Stimulated activated CD8-positive, alpha-beta memory T cell treated with anti-CD3 and anti-CD28 coated beads, Interleukin-12 subunit alpha, Interleukin-12 subunit beta, amount 100 ng/mL, for 24 hours (primary cell): ENCODE measurements around the gene MOB3B.

Experiments used
- DNase-seq: peaks from one replicate; pipeline ENCODE4 v3.0.0-alpha.2; 2020; ENCODE audit errors: extremely low read depth

The MOB3B gene

DNA sequence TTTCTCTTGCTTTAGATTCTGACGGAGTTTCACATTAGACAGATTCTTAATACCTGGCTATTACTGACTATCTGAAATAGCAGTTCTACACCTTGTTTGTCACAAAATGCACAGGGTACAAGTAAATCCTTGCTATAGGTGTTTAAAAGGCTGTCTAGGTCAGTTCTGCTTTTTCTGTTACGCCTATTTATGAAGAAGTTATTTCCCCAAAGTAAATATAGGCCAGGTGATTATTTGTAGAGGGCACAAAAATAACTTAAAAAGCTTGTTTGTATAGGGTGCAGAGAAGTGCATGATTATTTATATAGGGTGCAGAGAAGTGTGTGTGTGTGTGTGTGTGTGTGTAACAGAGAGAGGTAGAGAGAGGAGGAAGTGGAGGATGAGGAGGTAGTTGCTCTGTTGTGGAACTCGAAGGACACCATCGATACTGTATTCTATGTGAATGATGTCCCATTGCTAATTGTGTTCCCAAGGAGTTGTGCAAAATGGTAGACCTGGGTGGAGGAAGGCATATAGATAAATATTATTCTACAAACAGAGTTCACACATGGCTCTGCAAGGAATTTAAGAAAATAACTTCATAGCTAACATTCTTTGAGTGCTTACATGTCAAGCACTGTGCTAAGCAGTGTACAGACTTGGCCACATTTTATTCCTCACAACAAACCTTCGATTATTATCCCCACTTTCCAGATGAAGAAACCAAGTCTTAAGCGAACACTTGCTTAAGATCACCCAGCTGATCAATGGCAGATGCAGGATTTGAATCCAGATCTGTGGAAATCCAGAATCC lies 136.4 kb downstream of the MOB3B start:
- no peak for DNase-seq

DNA sequence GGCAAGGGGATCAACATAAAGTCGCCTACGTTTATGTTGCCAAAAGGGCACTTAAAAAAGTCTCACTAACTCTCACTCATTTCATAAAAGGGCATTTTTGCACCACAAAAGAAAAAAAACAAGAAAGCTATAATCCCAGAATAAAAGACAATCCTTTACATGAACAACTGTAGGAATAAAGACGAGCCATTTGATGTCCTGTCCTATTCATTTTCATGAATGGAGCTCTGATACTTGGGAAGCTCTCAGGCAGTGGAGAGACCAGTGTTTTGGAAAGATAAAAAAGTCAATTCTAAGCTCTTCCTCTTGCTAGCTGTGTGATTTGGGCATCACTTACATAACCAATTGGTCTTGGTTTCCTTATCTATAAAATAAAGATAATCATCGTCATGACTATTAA lies 137.2 kb downstream of the MOB3B start:
- DNase-seq, result no peak

DNA sequence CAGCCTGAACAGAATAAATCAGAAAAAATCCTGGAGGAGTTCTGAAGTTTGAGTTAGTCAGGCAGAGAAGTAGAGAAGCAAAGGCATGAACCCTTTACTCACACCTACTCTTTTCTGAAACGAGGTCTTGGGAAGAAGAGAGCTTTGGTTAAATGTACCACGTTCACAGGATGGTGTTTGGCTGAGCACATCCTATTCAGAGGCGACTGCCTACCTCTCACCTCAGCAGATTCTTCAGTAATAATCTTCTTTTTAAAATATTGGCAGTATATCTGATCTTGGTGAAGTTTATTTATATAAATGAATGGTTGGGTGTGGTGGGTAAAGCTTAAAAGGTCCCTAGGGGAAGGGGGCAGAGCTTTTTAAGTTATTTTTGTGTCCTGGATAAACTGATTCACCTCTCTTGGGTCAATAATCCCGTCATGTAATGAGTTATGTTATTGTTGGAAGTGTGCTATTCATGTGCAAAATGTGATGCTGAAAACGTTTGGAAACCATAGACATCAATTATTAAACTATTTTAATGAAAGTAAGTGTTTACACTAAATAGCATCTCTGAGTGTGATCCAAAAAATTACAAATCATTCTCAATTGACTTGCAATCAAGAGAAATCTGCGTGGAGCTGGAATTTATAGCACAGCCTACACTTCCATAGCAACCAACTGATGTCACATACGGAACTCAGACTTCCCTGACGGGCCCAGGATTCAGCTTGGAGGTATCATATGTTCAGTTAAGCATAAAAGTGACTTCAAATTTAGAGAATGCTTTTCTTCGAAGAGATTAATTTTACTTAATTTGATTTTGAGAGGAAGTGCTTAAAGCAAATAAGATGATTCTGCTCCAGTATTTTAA lies 138.3 kb downstream of the MOB3B start:
- no peak for DNase-seq

DNA sequence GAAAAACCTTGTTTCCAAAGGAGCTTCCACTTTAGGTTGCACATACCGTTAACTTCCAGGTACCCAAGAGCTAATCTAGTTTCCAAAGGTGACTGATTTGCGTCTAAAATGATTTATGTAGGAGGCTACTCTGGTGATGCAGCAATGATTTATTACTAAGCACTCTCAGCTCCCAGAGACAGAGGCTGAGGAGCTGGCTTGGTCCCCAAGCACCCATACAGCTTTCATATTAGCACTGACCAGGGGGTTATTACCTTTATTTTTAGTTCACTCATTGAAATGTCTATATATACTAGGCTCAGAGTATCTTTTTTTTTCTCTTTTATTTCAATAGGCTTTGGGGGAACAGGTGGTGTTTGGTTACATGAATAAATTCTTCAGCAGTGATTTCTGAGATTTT lies 141.5 kb downstream of the MOB3B start:
- no peak for DNase-seq

DNA sequence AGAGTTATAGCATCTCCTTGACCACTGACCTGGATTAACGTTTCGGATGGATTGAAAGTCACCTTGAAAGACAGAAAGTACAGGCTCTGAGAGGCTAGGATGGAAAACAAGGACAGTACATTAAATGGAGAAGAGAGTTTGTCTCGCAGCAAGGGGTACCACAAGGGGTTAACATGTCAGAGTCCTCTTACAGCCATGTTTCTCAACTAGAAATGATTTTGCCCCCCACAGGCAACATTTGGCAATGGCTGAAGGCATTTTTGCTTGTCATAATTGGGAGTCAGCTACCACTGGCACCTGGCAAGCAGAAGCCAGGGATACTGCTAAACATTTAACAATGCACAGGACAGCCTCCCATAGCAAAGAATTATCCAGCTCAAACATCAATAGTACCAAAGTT lies 141.9 kb downstream of the MOB3B start:
- no peak for DNase-seq

DNA sequence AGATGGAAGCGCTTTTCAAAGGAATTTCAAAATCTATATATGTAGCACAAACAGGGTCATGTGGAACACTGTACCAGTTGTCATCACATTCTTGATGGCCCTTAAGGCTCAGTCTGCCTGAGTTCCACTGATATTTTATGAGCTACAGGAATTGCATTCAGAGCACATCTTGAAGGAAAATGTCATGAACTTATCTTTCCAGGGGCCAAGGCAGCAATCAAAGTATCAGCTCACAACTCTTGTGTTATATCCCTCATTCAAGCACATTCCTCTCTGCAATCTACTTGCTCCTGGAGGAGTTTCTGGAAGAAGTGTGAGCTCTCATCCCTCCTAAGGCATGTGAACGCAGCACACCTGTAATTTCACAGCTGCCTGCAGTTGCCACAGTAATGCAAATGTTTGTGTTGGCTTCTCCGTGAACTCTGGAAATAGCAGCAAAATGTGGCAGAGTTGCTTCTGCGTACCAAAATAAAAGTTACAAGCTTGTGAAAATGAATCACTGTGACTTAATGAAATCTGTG lies 143.0 kb downstream of the MOB3B start:
- DNase-seq, result no peak

DNA sequence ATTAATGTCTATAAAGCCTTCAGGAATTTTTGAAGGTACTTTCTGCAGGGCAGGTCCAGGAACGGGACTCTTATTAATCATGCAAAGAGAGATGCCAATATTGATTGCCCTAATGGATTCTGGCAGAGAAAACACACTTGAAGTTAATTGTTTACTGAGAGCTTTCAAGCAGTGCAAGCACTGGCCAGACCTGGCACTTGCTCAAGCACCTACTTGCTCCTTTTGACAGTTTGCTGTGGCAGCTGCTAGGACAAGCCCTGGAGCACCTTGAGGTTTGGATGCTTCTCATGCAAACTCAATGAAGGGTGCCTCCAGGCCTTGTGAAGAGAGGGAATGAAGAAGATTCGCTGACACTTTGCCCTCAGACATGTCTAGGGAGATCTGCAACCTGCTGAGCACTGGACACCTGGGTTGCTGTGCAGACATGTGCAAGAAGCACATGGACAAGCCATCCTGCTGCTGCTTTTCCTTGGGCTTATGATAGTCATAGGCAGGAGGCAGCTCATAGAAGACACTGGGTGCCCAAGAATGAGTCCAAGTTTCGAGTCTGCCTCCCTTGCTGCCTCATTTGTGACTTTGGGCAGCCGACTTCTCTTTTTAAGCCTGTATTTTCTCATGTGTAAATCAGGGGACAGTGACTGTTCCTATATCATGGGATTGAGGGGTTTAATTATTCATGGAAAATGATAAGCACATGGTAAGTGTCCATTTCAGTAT lies 143.8 kb downstream of the MOB3B start:
- DNase-seq, result no peak

DNA sequence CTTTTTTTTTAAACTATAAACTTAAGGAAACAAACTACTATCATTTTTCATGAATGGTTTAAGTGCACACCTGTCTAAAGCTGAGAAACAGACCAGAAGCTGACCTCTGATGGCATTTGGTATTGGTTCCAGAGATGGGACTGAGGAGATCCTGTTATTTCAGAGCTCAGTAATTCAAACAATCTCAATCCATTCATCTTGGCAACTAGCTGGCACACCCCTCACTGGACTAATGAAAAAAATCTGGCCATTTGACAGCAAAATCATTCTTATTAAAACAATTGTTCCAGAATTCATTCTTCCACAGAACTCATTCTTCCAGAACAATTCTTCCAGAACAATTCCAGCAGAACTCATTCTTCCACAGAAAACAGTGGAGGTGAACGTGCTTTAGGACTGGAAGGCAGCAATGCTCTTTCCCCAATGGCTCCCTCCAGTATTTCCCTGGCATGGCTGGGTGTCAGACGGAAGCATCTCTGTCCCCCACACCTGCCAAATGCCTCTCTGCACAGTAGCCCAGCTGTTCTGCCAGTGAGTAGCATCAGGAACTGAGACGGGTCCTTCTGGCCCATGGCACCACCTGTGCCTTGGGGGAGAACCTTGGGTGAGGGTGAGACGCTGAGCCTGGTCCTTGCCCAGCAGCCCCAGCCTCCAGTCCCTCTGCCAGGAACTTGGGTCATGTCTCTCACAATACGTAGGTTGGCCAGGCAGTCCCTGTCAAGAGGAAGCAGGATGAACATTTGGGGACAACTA lies 145.2 kb downstream of the MOB3B start:
- no peak for DNase-seq

DNA sequence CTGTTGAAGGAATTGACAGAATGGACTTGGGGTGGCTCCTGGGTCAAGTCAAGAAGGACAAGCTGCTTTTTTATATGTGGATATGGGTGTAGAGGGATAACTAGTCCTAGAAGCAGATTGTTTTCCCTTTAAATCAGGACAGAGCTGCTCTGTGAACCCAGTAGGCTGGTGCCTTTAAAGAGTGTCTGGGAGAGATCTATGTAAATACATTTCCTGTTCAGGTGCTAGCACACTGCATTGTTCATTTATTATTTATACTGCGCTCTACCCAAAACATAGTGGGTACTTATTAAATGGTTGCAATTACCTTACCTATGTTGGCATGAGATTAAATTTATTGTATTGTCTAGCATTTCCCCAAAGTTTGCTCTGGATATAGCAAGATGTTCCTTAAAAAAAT lies 146.1 kb downstream of the MOB3B start:
- no peak for DNase-seq

DNA sequence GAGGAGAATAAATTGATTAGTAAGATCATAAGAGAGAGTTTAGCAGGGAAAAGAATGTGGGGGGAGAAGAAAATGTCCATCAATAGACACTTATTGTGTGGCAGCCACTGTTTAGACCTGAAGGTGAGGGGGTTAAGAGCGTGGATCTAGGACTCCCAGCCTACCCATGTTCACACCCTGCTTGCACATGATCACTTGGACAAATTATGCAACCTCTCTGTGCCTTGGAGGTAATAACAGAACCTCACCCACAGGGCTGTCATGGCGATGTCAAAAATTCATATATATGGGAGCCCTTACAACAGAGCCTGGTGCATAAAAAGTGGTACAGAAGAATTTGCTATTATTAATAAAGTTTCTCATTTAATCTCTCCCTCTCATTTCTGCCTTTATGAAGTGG lies 146.6 kb downstream of the MOB3B start:
- DNase-seq, result no peak

DNA sequence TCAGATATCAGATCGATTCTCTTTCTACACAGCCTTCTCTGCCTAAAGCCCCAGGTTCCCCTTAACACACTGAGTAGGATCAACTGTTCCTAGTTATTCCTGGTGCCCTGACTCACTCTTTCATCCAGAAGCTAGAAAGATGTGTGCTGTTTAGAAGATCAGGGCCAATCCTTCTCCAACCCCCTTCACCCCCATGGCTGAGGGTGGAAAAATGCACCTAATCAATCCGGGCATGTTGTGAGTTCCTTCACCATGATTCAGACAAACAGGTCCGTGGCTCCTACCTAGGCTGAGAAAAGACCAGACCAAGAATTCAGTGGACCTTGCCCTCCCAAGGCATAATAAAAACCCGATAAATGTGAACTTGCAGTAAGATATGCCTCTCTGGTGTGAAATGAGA lies 147.3 kb downstream of the MOB3B start:
- no peak for DNase-seq

DNA sequence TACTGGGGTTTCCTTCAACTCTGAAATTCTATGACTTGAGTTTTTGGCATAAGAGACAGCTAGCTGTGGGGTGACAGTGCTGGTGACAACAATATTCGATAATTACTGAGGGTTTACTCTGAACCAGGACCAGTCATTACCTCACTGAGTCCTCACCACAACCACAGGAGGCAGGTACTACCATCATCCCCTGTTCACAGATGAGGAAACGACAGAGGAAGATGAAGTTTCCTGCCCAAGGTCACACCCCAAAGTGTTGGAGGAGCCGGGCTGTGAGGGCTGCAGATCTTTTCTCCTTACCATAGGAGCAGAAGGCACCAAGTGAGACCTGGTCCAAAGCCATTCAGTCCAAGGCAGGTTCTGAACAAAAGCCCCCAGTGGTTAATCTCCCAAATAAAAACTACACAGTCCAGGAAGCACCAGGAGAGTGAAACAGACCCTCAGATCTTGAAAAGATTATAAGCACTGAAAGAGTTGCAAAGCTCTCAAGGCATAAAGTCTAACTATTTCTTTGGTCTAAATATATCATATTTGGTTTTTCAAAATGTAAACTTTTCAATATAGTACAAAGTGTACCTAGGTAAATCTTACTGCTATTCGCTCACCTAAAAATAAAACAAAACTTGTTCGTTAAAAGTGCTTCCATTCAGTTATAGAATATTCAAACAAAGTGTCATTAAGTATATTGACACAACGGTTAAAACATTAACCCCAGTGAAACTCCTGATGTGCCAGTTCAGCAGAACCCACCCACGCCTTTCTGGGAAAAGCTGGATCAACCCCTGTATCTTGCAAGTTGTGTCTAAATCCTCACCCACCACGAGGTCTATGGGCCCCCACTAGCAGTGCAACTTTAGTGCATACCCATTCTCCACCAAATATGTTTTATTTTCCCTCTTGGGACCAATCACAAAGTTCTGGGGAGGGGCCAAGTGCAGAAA lies 150.0 kb downstream of the MOB3B start:
- no peak for DNase-seq

DNA sequence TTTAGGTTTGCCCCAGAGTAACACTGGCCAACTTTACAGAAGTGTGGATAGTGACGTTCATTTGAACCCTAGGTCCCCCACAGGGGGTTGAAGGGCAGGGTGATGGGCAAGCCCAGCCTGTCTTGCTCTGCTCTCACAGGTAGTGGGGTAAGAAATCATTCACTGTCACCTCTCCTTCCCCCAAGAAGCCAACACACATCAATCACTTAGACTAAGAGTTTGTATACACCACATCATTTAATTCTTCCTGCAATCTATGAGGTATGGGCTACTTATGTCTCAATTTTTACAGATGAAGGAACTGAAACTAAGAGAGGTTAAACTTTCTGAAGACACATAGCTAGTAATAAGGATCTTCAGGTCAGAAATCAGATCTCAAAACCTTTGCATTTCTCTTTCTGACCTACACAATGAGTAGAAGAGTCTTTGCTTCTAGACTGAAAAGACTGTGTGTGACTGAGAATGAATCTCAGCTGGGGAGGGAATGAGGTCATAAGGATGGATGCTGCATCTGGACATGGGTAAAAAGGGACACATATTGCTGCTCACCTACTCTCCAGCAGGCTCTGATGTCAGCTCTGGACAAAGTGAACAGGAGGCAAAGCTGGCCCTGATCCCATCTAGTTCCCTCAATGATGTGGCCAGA lies 151.7 kb downstream of the MOB3B start:
- no peak for DNase-seq

DNA sequence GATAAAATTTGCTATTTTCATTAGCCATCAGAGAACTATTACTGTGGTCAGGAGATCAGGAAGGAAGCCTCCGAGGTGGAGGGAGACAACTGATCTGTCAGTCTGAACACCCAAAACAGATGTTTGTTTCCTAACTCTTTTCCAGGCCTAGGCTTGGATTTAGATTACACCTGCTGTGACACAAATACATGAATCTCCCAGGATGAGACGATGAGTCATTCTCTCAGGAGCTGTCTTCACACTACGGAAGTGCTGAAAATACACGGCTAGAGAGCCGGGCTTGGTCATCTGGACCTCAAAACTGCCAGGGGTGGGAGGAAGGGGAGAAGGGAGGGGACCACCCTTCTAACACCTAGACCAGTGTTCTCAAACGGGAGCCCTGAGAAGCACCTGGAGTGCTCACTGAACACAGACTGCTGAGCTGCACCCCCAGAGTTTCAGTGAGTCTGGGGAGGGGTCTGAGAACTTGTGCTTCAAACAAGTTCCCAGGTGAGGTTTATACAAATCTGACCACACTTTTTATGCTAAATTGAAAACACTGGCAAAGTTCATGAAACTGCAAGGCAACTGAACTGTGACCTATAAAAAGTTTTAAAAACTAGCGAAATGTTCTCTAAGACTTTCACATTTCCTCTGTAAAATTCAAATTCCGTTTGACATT lies 152.3 kb downstream of the MOB3B start:
- no peak for DNase-seq

DNA sequence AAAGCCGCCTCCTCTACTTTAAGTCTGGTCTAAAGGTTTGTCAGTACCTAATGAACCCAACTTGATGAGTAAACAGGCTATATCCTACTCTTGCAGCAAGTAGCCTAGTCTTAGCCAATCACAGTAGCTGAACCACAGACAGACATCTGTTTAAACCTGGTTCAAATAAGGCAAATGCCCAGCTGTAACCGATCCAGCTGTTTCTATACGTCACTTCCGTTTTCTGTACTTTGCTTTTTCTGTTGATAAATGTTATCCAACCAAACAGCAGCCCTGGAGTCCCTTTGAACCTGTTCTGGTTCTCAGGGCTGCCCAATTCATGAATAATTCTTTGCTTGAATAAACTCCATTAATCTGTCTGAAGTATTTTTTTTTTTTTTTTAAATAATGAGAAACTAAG lies 155.8 kb downstream of the MOB3B start:
- DNase-seq, result no peak

DNA sequence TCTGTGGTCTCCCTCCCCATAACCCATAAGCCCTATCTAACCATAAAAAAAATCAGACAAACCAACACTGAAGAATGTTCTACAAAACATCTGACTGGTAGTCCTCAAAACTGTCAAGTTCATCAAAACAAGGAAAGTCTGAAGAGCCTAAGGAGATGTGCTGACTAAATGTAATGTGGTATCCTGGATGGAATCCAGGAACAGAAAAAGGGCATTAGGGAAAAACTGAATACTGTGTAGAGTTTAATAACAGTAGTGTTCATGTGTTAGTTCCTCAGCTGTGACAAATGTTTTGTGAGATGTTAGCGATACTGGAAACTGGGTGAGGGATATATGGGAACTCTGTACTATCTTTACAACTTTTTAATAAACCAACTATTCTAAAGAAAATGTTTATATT lies 157.0 kb downstream of the MOB3B start:
- DNase-seq, result no peak

DNA sequence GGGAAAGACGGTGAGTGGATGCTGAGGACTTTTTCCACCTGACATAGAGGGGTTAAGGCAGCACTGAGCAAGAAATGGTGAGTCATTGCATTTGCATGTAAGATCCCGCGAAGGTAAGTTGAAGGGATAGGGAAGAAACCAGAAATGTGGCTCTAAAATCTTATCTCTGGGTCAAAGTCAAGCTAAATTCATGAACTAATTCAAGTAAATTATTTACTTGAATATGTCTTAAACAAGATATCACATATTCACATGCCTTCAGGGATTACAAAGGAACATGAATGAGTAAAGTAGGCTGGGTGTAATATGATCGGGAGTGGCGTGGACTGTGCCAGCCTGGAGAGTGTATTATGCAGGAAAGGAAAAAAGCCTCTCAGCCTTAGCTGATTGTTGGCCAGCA lies 158.2 kb downstream of the MOB3B start:
- DNase-seq, result no peak

DNA sequence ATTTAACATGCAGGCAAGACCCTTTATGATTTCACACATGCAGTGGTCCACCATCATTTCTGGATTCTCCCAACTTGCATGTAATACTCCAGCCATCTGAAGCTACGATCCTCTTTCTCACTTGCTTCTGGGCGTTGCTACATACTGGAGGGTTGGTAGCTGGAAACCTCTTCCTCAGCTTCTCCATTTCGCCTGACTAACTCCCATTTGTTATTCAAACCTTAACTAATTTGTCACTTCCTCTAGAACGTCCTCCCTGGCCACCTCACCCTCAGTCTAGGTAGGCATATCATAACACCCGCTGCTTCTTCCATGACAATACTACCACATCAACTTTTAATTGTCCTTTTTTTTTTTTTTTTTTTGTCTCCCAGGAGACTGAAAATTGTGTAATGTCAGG lies 160.0 kb downstream of the MOB3B start:
- DNase-seq, result no peak

DNA sequence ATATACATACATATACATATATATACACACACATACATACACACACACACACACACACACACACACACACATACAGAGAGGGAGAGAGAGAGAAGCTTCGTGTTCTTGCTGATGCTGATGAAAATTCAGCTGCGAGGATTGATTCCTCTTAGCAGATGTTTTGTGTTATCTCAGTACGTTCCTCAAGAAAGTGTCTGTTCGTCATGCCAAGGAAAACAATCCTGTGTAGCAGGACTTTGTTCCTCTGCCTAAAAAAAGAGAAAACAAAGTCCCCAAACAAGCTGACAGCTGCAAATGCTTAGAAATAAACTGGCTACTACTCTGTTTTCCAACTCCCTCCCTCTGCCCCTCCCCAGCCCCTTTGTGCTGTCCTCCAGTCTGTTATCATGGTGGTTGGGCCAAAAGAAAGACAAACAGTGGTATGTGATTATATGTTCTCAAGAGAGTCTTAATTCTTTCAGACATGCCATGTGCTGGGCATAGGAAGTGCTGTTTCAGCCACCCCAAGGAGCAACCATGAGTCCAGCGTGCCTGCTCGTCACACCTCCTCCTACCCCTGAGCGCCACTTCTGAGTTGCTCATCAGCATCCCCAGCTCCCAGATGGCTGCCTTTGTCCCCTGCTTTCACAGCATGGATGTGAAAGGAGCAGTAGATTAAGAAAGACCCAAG lies 161.2 kb downstream of the MOB3B start:
- DNase-seq, result no peak
